Loucy (cell line): ENCODE results near the gene TRIM25.

ENCODE experiments used
- EZH2phosphoT487 ChIP-seq: fragments of 200-600 bp; IDR thresholded peaks from 2 replicates; pipeline ENCODE4 v1.6.1; 2018; ENCODE audit warnings: antibody characterized with exemption, mild to moderate bottlenecking, moderate library complexity, borderline replicate concordance
- TF ChIP-seq, protein P1 (sequence below): fragments of 200-600 bp; sonication (generic); conservative IDR thresholded peaks from 2 replicates; pipeline ENCODE4 v1.5.1; 2014; ENCODE audit warnings: mild to moderate bottlenecking, antibody characterized with exemption, low read length

GRCh38 chr17:56910509-56911235 is 3.2 kb downstream of the TRIM25 start:
- TF ChIP-seq EZH2phosphoT487: no peak
- TF ChIP-seq, protein P1, sequence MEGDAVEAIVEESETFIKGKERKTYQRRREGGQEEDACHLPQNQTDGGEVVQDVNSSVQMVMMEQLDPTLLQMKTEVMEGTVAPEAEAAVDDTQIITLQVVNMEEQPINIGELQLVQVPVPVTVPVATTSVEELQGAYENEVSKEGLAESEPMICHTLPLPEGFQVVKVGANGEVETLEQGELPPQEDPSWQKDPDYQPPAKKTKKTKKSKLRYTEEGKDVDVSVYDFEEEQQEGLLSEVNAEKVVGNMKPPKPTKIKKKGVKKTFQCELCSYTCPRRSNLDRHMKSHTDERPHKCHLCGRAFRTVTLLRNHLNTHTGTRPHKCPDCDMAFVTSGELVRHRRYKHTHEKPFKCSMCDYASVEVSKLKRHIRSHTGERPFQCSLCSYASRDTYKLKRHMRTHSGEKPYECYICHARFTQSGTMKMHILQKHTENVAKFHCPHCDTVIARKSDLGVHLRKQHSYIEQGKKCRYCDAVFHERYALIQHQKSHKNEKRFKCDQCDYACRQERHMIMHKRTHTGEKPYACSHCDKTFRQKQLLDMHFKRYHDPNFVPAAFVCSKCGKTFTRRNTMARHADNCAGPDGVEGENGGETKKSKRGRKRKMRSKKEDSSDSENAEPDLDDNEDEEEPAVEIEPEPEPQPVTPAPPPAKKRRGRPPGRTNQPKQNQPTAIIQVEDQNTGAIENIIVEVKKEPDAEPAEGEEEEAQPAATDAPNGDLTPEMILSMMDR: no peak
